Mesothelial cell of epicardium (in vitro differentiated cells): Measurements from ENCODE around the gene SLC26A9. TPM values are rescaled to one million over a fixed set of nuclear protein-coding genes. Genes with fewer than 3 reads are reported as not detected.

Experiments used
- DNase-seq, 2 experiments: peaks; one replicate each; pipeline ENCODE4 v3.0.0; 2021; ENCODE audit warnings: low spot score in 2 of 2; ENCODE audit not compliant: unreplicated experiment in 2 of 2
- H3K27ac Mint-ChIP-seq: 2 replicates; pipeline ENCODE4 v1.8.0; 2021; ENCODE audit warnings: mixed read lengths
- H3K27me3 Mint-ChIP-seq: 2 replicates; pipeline ENCODE4 v1.8.0; 2021; ENCODE audit warnings: low read depth, mixed read lengths
- H3K36me3 Mint-ChIP-seq: 2 replicates; pipeline ENCODE4 v1.8.0; 2021; ENCODE audit warnings: mixed read lengths
- H3K4me1 Mint-ChIP-seq: 2 replicates; pipeline ENCODE4 v1.8.0; 2021; ENCODE audit warnings: mixed read lengths
- H3K4me3 Mint-ChIP-seq: 2 replicates; pipeline ENCODE4 v1.8.0; 2021; ENCODE audit warnings: mild to moderate bottlenecking, moderate library complexity, mixed read lengths
- H3K9me3 Mint-ChIP-seq: 2 replicates; pipeline ENCODE4 v1.8.0; 2021; ENCODE audit warnings: mixed read lengths
- CTCF ChIP-seq: fragments of 200-600 bp; sonication (generic); IDR thresholded peaks from one replicate; pipeline ENCODE4 v1.5.0; 2021; ENCODE audit warnings: antibody characterized with exemption; ENCODE audit not compliant: unreplicated experiment
- total RNA-seq: library from RNA; stranded (reverse); gene quantifications from 3 replicates; pipeline ENCODE4 v1.2.1, GENCODE V29; 2021

The SLC26A9 gene
- total RNA-seq, 1 donor from 2014 or later, result not detected

GRCh38 chr1:205981257-205981656 lies 38.0 kb upstream of the SLC26A9 start:
- Mint-ChIP-seq H3K4me3 (no peak overlapping the region), H3K36me3 (no peaks in the 10 kb centered on the region), H3K9me3 (no peaks in the 10 kb centered on the region), H3K27me3 (no peaks in the 10 kb centered on the region), H3K27ac (no peak overlapping the region), H3K4me1 (peaks cover 11% of the 10 kb centered on the region)
- no peak for TF ChIP-seq CTCF
- no peak for DNase-seq

- TF ChIP-seq CTCF, result no peak
- H3K9me3 Mint-ChIP-seq, result no peaks in the 10 kb centered on the region
- H3K36me3 Mint-ChIP-seq, result no peaks in the 10 kb centered on the region
- DNase-seq, result no peak
- no peak overlapping the region for H3K27ac Mint-ChIP-seq
- H3K4me1 Mint-ChIP-seq, result peaks cover 12% of the 10 kb centered on the region
- H3K27me3 Mint-ChIP-seq, result no peaks in the 10 kb centered on the region
- no peak overlapping the region for H3K4me3 Mint-ChIP-seq
Observed at GRCh38 chr1:205980237-205980870, 37.1 kb upstream of the SLC26A9 start.

GRCh38 chr1:205979301-205979700 lies 36.0 kb upstream of the SLC26A9 start:
- Mint-ChIP-seq H3K4me1 (peaks cover 9% of the 10 kb centered on the region), H3K36me3 (no peaks in the 10 kb centered on the region), H3K9me3 (no peaks in the 10 kb centered on the region), H3K27ac (no peak overlapping the region), H3K4me3 (no peak overlapping the region), H3K27me3 (no peaks in the 10 kb centered on the region)
- TF ChIP-seq CTCF, result no peak
- no peak for DNase-seq

- no peak for TF ChIP-seq CTCF
- no peak overlapping the region for H3K4me3 Mint-ChIP-seq
- no peaks in the 10 kb centered on the region for H3K9me3 Mint-ChIP-seq
Observed at GRCh38 chr1:205978676-205979075, 35.4 kb upstream of the SLC26A9 start.

GRCh38 chr1:205977402-205978014 lies 34.3 kb upstream of the SLC26A9 start:
- H3K4me1 Mint-ChIP-seq, result peaks cover 9% of the 10 kb centered on the region
- H3K27ac Mint-ChIP-seq, result no peak overlapping the region
- peak; percentile 93 for TF ChIP-seq CTCF
- H3K9me3 Mint-ChIP-seq, result no peaks in the 10 kb centered on the region
- no peak overlapping the region for H3K4me3 Mint-ChIP-seq
- H3K27me3 Mint-ChIP-seq, result no peaks in the 10 kb centered on the region
- no peaks in the 10 kb centered on the region for H3K36me3 Mint-ChIP-seq
- DNase-seq, result peak; percentile 70 to 85

More at GRCh38 chr1:205978676-205979075, 35.4 kb upstream of the SLC26A9 start:
- Mint-ChIP-seq H3K4me1 (peaks cover 7% of the 10 kb centered on the region), H3K27ac (no peak overlapping the region), H3K36me3 (no peaks in the 10 kb centered on the region), H3K27me3 (no peaks in the 10 kb centered on the region)
- no peak for DNase-seq
